Right lobe of liver (tissue), 6 donors: ENCODE data around the gene DPYD. TPM values are rescaled to one million over a fixed set of nuclear protein-coding genes. Genes with fewer than 3 reads are reported as not detected.
A peak's percentile ranks its signal among the peaks of the same experiment; 100 is the strongest.

Source experiments
- ATAC-seq, 4 donors: fragments of 200-7000 bp; cut with Tn5 transposase; one replicate each; pipeline ENCODE4 v1.9.1; 2020; ENCODE audit warnings: mild to moderate bottlenecking in 4 of 4, moderate library complexity in 4 of 4
- DNase-seq, 3 donors: peaks; one replicate each; pipeline ENCODE4 v3.0.0-alpha.2; 2020
- H3K27ac ChIP-seq, 3 donors: fragments of 200-600 bp; one replicate each; pipeline ENCODE4 v1.8.0; 2022
- H3K27me3 ChIP-seq, 2 donors: fragments of 200-600 bp; one replicate each; pipeline ENCODE4 v1.8.0; 2022
- H3K36me3 ChIP-seq, 4 donors: fragments of 200-600 bp; sonication (generic) in 1 of 4; one replicate each; pipeline versions ENCODE4 v1.5.1 to v1.8.0; 2017 to 2022; ENCODE audit warnings: control low read depth in 1 of 4
- H3K4me1 ChIP-seq, 4 donors: fragments of 200-600 bp; sonication (generic) in 1 of 4; one replicate each; pipeline versions ENCODE4 v1.5.1 to v1.8.0; 2017 to 2022; ENCODE audit warnings: control low read depth in 1 of 4
- H3K4me3 ChIP-seq, 3 donors: fragments of 200-600 bp; one replicate each; pipeline ENCODE4 v1.8.0; 2022
- H3K9me3 ChIP-seq, 4 donors: fragments of 200-600 bp; sonication (generic) in 1 of 4; one replicate each; pipeline versions ENCODE4 v1.5.1 to v1.8.0; 2017 to 2022; ENCODE audit warnings: control low read depth in 1 of 4
- POLR2A ChIP-seq: fragments of 450-650 bp; IDR thresholded peaks from one replicate; pipeline ENCODE4 v1.6.1; 2017; ENCODE audit warnings: antibody characterized with exemption, mild to moderate bottlenecking
- WGBS: methylation state at CpG from one replicate; pipeline ENCODE4 v1.1.6; 2018; ENCODE audit warnings: low coverage, low lambda C conversion rate; ENCODE audit not compliant: insufficient coverage; ENCODE audit errors: missing lambda C conversion rate; 5-methylcytosine and 5-hydroxymethylcytosine counted together
- intact Hi-C, 2 donors: fragments of 100-400 bp; cut with DNase I; formaldehyde crosslinking; loops; one replicate each; pipeline versions ENCODE4 v1.11.2 to v1.14.1; 2022
- total RNA-seq, 6 experiments: library from RNA; depleted of rRNA in 2 of 6; stranded (reverse); fragments of >200 nt in 2 of 6; fragmentation: NEBNext Ultra II Directional in 3 of 6; extraction: Animal tissue kit (Norgen Biotek cat#: 25700) in 3 of 6; gene quantifications; one replicate each; pipeline versions ENCODE4 v1.1.0 to v1.2.4, GENCODE V29; 2016 to 2023
- TF ChIP-seq, protein P1 (sequence below), 4 donors: fragments of 200-600 bp in 3 of 4; fragments of 450-650 bp in 1 of 4; IDR thresholded peaks; one replicate each; pipeline versions ENCODE4 v1.5.1 to v1.8.0; 2016 to 2022; ENCODE audit warnings: antibody characterized with exemption in 4 of 4, mild to moderate bottlenecking in 2 of 4
- donor health status: DM: no; HTN: yes; CAD: no.
- donor health status: DM: no; HTN: no; CAD: no.
- donor health status: DM: no; HTN: no; CAD: no.
- donor health status: DM: no; HTN: yes; CAD: no.
- donor health status: DM: no; HTN: yes; CAD: no.

Gene DPYD
- total RNA-seq, 6 experiments from 2014 or later, result 25.2 to 74.4 (median 40.0) TPM

DNA sequence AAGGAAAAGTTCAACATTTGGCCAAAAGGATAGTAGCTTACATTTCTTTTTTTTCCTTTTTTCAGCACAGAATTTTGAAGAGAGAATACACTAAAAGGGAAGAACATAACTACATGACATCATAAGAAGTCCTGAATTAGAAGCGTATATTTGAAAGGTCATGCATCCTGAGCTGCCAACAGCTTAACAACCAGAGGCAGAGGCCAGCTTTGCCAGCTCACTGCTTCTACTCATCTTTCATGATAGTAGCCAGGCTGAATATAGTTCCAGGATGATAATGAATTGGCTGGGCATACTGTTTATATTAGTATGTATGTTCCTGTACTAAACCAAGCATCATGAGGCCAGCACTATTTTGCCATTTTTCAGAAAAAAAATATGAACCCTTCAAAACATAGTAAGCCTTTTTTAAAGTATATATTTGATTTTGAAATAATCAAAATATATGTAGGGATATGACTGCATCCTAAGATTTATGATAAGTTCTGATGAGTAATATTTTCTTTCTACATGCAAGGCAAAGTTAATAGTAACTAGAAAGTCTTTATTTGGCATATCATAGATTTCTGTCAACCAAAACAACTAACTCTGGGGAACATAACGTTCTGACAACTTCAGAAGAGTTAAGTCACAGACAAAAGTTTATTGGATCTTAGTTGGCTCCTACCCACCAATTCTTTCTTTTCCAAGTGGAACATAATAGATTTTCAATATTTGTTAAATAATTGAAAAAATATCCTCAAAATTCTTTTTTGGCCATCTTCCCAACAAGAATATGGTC, 123.2 kb downstream of the DPYD start:
- Histone ChIP-seq H3K27me3 (no peaks in the 10 kb centered on the region), H3K9me3 (no peaks in the 10 kb centered on the region), H3K4me3 (no peak overlapping the region), H3K27ac (no peak overlapping the region), H3K36me3 (no peaks in the 10 kb centered on the region), H3K4me1 (peaks cover 0 to 16% (median 2%) of the 10 kb centered on the region in 4 donors)
- intact Hi-C loops, result no loop called here
- ATAC-seq, result no peak
- DNase-seq, result no peak
- 63% methylated on average over 2 of the region's 2 CpGs for WGBS
- TF ChIP-seq, protein P1, sequence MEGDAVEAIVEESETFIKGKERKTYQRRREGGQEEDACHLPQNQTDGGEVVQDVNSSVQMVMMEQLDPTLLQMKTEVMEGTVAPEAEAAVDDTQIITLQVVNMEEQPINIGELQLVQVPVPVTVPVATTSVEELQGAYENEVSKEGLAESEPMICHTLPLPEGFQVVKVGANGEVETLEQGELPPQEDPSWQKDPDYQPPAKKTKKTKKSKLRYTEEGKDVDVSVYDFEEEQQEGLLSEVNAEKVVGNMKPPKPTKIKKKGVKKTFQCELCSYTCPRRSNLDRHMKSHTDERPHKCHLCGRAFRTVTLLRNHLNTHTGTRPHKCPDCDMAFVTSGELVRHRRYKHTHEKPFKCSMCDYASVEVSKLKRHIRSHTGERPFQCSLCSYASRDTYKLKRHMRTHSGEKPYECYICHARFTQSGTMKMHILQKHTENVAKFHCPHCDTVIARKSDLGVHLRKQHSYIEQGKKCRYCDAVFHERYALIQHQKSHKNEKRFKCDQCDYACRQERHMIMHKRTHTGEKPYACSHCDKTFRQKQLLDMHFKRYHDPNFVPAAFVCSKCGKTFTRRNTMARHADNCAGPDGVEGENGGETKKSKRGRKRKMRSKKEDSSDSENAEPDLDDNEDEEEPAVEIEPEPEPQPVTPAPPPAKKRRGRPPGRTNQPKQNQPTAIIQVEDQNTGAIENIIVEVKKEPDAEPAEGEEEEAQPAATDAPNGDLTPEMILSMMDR (IDR thresholded peaks at IDR 0.05), result no peak
- TF ChIP-seq POLR2A, result no peak

DNA sequence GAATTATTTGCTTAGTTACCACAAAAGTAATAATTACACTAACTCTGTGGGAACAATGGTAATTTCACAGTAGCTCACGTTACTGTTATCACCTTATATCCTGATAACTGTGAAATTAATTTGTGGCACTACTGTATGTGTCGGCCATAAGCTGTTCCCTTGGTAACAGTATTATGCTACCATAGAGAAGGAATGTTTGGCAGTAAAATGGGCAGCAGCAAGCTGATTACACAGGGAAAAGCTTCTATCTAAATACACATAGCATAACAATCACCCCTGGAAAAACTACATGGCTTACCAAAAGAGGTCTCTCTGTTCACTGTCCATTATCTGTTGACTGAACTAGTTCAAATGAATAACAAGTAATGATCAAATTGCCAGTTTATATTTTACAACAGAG, 124.1 kb downstream of the DPYD start:
- H3K27ac ChIP-seq, result no peak overlapping the region
- no peak for DNase-seq
- intact Hi-C loops, result no loop called here

DNA sequence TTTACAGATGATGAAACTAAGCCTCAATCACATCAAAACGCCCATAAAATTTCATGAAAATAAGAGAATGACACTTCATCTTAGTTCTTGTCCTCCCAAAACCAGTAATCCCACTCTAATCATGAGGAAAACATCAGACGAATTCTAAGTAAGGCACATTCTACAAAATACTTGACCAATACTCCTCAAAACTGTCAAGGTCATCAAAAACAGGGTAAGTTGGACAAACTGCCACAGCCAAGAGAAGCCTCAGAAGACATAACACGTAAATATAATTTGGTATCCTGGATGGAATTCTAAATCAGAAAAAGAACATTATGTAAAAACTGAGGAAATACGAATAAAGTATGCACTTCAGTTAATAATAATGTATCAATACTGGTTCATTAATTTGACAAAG, 128.2 kb downstream of the DPYD start:
- no peaks in the 10 kb centered on the region for H3K36me3 ChIP-seq
- intact Hi-C loops, result no loop called here
- 96% methylated on average over 4 of the region's 4 CpGs for whole genome bisulfite sequencing

More for the DNA sequence above, 124.1 kb downstream of the DPYD start:
- no peak for TF ChIP-seq POLR2A
- TF ChIP-seq, protein P1 (IDR thresholded peaks at IDR 0.05), result no peak
- Histone ChIP-seq H3K9me3 (no peaks in the 10 kb centered on the region), H3K4me3 (no peak overlapping the region), H3K36me3 (no peaks in the 10 kb centered on the region), H3K4me1 (peaks cover 0 to 16% (median 2%) of the 10 kb centered on the region in 4 donors), H3K27me3 (no peaks in the 10 kb centered on the region)
- WGBS, result 74% methylated on average over 2 of the region's 2 CpGs
- peak in 1 of 4 donors; percentile 18 for ATAC-seq

DNA sequence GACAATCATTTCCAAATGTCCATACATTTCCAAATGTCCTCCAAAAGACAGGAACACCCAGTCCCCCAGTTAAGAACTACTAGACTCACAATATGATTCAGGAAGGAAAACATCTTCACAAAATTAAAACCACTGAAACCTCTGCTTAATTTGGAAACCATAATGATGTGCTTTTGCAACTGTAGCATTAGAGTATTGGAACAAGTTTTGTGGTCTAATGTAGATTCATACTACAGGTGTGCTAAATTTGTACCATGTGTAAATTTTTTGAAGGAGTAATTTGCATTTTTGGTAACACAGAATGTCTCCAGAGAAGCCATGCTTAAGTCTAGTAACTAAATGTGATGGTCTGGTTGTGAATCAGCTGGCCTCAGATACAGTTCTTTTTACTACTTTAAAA, 129.6 kb downstream of the DPYD start:
- Histone ChIP-seq H3K9me3 (no peaks in the 10 kb centered on the region), H3K4me1 (no peaks in the 10 kb centered on the region), H3K27ac (no peak overlapping the region), H3K36me3 (no peaks in the 10 kb centered on the region), H3K27me3 (no peaks in the 10 kb centered on the region), H3K4me3 (no peak overlapping the region)
- ATAC-seq (no peak), DNase-seq (no peak)
- intact Hi-C loops, result no loop called here
- TF ChIP-seq POLR2A, result no peak
- TF ChIP-seq, protein P1 (IDR thresholded peaks at IDR 0.05), result no peak

More for the DNA sequence above, 128.2 kb downstream of the DPYD start:
- TF ChIP-seq, protein P1 (IDR thresholded peaks at IDR 0.05), result no peak
- no peak for TF ChIP-seq POLR2A
- no peaks in the 10 kb centered on the region for H3K9me3 ChIP-seq
- no peak for DNase-seq
- no peak overlapping the region for H3K4me3 ChIP-seq
- H3K27ac ChIP-seq, result no peak overlapping the region
- H3K4me1 ChIP-seq, result peaks cover 0 to 8% (median 0%) of the 10 kb centered on the region in 4 donors
- no peaks in the 10 kb centered on the region for H3K27me3 ChIP-seq
- no peak for ATAC-seq
